ENCODE data around the gene NAGPA. TPM values are rescaled to one million over a fixed set of nuclear protein-coding genes. Genes with fewer than 3 reads are reported as not detected.
"Not testable (repeated sequence)": the region's sequence is repeated elsewhere in the genome, so short reads cannot be mapped to it uniquely, and the experiment has no call there.

The NAGPA gene
- total RNA-seq, 1 experiment from 2014 or later: 34.7 TPM

- no peak for DNase-seq (ENCODE audit: low spot score)
Observed at GRCh38 chr16:5062051-5062450, 28.3 kb upstream of the NAGPA start.

- DNase-seq (ENCODE audit: low spot score): no peak
Observed at GRCh38 chr16:5060073-5060641, 26.4 kb upstream of the NAGPA start.

GRCh38 chr16:5059386-5060072, 25.8 kb upstream of the NAGPA start:
- no peak for DNase-seq (ENCODE audit: low spot score)

- DNase-seq (ENCODE audit: low spot score): no peak
Observed at GRCh38 chr16:5058476-5058875, 24.7 kb upstream of the NAGPA start.

GRCh38 chr16:5056352-5056751, 22.6 kb upstream of the NAGPA start:
- peak; percentile 41 for DNase-seq (ENCODE audit: low spot score)

GRCh38 chr16:5054876-5055865, 21.4 kb upstream of the NAGPA start:
- DNase-seq (ENCODE audit: low spot score): no peak

- no peak for DNase-seq (ENCODE audit: low spot score)
Observed at GRCh38 chr16:5046914-5047313, 13.2 kb upstream of the NAGPA start.

GRCh38 chr16:5045499-5046115, 11.9 kb upstream of the NAGPA start:
- no peak for DNase-seq (ENCODE audit: low spot score)

- DNase-seq (ENCODE audit: low spot score): not testable (repeated sequence)
Observed at GRCh38 chr16:5044581-5044980, 10.8 kb upstream of the NAGPA start.

GRCh38 chr16:5044011-5044540, 10.3 kb upstream of the NAGPA start:
- no peak for DNase-seq (ENCODE audit: low spot score)

GRCh38 chr16:5042574-5043171, 8.9 kb upstream of the NAGPA start:
- no peak for DNase-seq (ENCODE audit: low spot score)

GRCh38 chr16:5041600-5042133, 7.9 kb upstream of the NAGPA start:
- no peak for DNase-seq (ENCODE audit: low spot score)

GRCh38 chr16:5040451-5040850, 6.7 kb upstream of the NAGPA start:
- DNase-seq (ENCODE audit: low spot score): no peak

GRCh38 chr16:5036228-5037156, 2.8 kb upstream of the NAGPA start:
- no peak for DNase-seq (ENCODE audit: low spot score)

GRCh38 chr16:5035909-5036227, 2.1 kb upstream of the NAGPA start:
- no peak for DNase-seq (ENCODE audit: low spot score)

- no peak for DNase-seq (ENCODE audit: low spot score)
Observed at GRCh38 chr16:5034167-5034523, 410 bp upstream of the NAGPA start.

- DNase-seq (ENCODE audit: low spot score): no peak
Observed at GRCh38 chr16:5032748-5033167, 977 bp downstream of the NAGPA start.

- DNase-seq (ENCODE audit: low spot score): no peak
Observed at GRCh38 chr16:5031601-5032000, 2.1 kb downstream of the NAGPA start.

GRCh38 chr16:5030251-5030870, 3.4 kb downstream of the NAGPA start:
- no peak for DNase-seq (ENCODE audit: low spot score)
